Mucosa of stomach (tissue), 1 donor: ENCODE results near the gene SERGEF.

Source experiments
- H3K27me3 ChIP-seq: one replicate; pipeline ENCODE4 v1.7.0; 2013; ENCODE audit warnings: mild to moderate bottlenecking, low read length; ENCODE audit not compliant: control insufficient read depth, insufficient read depth
- H3K36me3 ChIP-seq: one replicate; pipeline ENCODE4 v1.7.0; 2013; ENCODE audit warnings: low read length; ENCODE audit not compliant: control insufficient read depth, insufficient read depth
- H3K4me1 ChIP-seq: one replicate; pipeline ENCODE4 v1.7.0; 2013; ENCODE audit warnings: mild to moderate bottlenecking, low read length; ENCODE audit not compliant: control insufficient read depth, insufficient read depth
- H3K4me3 ChIP-seq: one replicate; pipeline ENCODE4 v1.7.0; 2013; ENCODE audit warnings: low read length
- H3K9ac ChIP-seq: one replicate; pipeline ENCODE4 v1.7.0; 2013; ENCODE audit warnings: mild to moderate bottlenecking, low read length, moderate library complexity
- H3K9me3 ChIP-seq: one replicate; pipeline ENCODE4 v1.7.0; 2013; ENCODE audit warnings: mild to moderate bottlenecking, low read length, moderate library complexity; ENCODE audit not compliant: control insufficient read depth
- donor health status: Pancreatic carcinoma.

SERGEF gene

GRCh38 chr11:17781626-17782025 is 231.2 kb downstream of the SERGEF start:
- Histone ChIP-seq H3K9me3 (no peaks in the 10 kb centered on the region), H3K27me3 (no peaks in the 10 kb centered on the region), H3K9ac (no peak overlapping the region), H3K36me3 (no peaks in the 10 kb centered on the region), H3K4me1 (no peaks in the 10 kb centered on the region), H3K4me3 (no peak overlapping the region)

GRCh38 chr11:17781221-17781620 is 231.6 kb downstream of the SERGEF start:
- Histone ChIP-seq H3K9ac (no peak overlapping the region), H3K4me1 (no peaks in the 10 kb centered on the region), H3K4me3 (no peak overlapping the region), H3K27me3 (no peaks in the 10 kb centered on the region), H3K36me3 (no peaks in the 10 kb centered on the region), H3K9me3 (no peaks in the 10 kb centered on the region)

- no peak overlapping the region for H3K4me3 ChIP-seq
- H3K9ac ChIP-seq: no peak overlapping the region
- H3K9me3 ChIP-seq: no peaks in the 10 kb centered on the region
Measured at GRCh38 chr11:17780668-17781067, 232.2 kb downstream of the SERGEF start.

DNA sequence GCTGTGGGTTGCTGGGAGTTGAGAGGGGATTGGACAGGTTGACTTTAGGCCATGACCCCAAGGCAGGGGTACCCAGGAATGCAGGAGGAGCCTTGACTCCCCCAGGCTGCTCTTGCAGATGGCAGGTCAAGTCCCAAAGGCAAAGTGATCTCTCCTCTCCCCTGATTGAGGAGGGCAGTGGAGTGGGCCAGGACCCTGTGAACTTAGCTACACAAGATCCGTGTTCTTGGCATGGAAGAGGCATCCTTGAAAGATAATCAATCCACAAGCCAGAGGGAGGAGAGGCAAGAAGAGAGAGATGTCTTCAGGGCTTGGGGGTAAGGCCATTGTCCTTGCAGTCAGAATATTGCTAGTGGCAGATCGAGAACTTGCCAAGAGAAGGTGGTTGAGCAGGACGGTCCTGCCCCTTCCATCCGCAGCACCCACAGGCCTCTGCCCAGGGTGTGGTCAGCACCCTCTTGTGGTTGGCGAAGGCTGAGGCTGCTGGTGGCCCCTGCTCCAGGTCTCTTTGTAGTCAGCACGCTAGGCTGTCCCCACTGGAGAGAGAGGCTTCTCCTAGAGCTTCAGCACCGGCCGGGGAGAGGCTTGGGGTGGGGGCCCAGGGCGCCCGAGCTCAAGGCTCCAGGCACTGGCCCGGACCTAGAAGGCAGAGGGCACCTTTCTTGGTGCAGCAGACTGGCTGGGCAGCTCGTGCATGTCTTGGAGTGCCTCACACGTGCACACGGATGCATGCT is 232.8 kb downstream of the SERGEF start:
- H3K36me3 ChIP-seq: no peaks in the 10 kb centered on the region
- no peaks in the 10 kb centered on the region for H3K27me3 ChIP-seq
- H3K9me3 ChIP-seq: no peaks in the 10 kb centered on the region
- H3K9ac ChIP-seq: no peak overlapping the region
- H3K4me3 ChIP-seq: no peak overlapping the region
- H3K4me1 ChIP-seq: no peaks in the 10 kb centered on the region

More at GRCh38 chr11:17780668-17781067, 232.2 kb downstream of the SERGEF start:
- Histone ChIP-seq H3K36me3 (no peaks in the 10 kb centered on the region), H3K27me3 (no peaks in the 10 kb centered on the region), H3K4me1 (no peaks in the 10 kb centered on the region)

DNA sequence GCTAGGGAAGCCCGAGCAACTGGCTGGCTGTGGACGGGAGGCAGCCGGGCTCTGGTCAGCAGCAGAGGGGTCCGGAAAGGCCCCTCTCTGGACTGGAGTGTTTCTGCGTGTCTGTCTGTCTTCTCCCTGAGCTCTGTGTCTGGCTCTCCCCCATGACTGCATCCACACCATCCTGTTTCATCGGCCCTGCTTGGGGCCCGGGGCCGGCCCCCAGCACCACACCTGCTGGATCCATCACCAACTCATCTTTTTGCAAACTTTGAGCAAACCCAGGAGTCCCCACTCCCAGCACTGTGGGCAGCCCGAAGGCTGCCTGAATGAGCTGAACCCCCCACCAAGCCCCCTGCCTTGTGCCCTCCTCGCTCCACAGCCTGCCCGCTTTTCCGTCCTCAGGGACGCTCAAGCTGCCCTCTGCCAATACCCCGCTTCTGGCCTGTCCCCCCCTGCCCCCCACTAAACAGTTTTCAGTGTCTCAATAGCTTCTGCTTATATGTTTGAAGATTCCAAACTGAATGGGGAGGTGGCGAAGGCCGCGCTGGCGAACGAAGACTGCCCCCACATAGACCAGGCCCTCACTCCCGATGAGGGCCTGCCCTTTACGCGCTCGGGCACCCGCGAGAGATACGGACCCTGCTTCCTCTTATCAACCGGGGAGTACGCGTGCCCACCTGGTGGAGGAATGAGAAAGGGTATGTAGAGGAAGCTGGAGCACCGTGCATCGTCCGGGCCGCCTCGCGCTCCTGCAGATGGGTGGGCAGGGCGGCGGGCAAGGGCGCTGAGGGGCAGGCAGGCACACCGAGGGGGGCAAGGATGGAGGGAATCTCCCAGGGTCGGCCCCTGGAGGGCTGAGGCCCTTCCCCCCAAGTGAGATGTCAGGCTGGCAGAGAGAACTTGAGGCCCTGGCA is 233.6 kb downstream of the SERGEF start:
- H3K9me3 ChIP-seq: no peaks in the 10 kb centered on the region
- no peaks in the 10 kb centered on the region for H3K36me3 ChIP-seq
- H3K9ac ChIP-seq: no peak overlapping the region
- H3K27me3 ChIP-seq: no peaks in the 10 kb centered on the region
- no peak overlapping the region for H3K4me3 ChIP-seq
- H3K4me1 ChIP-seq: no peaks in the 10 kb centered on the region

- Histone ChIP-seq H3K9ac (no peak overlapping the region), H3K4me1 (no peaks in the 10 kb centered on the region), H3K27me3 (no peaks in the 10 kb centered on the region), H3K9me3 (no peaks in the 10 kb centered on the region), H3K4me3 (no peak overlapping the region), H3K36me3 (no peaks in the 10 kb centered on the region)
Measured at GRCh38 chr11:17778352-17778751, 234.5 kb downstream of the SERGEF start.

DNA sequence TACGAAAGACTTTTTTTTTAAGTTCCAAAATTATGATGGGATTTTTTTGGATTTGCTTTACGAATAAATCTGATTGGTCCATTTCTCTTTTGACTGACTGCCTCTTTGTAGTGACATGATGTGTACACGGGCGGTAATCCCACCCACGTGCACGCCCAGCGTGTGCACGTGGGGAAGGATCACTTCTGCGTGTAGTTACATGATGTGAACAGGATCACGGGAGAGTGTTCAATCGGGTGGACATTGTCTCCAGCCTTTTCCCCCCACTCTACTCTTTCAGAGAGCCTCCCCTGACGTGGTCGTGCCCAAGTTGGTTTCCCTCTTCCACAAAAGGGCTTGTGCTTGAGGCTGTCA is 235.1 kb downstream of the SERGEF start:
- Histone ChIP-seq H3K4me3 (no peak overlapping the region), H3K4me1 (no peaks in the 10 kb centered on the region), H3K36me3 (no peaks in the 10 kb centered on the region), H3K9me3 (no peaks in the 10 kb centered on the region), H3K9ac (no peak overlapping the region), H3K27me3 (no peaks in the 10 kb centered on the region)

DNA sequence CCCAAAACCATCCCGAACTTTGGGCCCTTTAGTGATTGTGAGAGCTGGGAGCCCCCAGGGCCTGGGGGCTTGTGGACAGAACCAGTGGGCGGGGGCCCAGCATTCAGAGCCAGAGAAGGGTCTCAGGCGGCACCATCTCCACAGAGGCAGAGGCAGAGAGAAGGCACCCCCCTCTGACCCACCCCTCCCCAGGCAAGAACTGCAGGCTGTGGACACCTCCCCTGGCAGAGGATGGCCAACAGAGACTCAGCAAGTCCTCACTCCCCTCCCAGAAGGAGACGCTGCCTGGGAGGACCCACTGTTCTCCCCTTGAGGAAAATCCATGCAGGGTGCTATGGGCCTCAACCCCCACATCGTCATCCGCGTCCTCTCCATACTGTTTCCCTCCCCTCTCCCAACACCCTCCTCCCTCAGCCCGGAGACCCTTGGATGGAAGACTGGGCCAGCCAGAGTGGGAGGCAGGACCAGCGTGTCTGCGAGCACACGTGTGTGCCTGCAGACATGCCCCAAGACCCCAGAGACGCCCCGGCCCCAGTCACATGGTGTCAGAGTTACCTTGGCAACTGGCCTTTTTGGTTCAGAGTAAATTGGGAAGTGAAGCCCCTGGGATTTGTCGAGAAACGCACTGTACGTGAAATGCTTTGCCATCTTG is 235.6 kb downstream of the SERGEF start:
- no peak overlapping the region for H3K9ac ChIP-seq
- H3K27me3 ChIP-seq: no peaks in the 10 kb centered on the region
- H3K4me1 ChIP-seq: no peaks in the 10 kb centered on the region
- no peaks in the 10 kb centered on the region for H3K9me3 ChIP-seq
- H3K36me3 ChIP-seq: no peaks in the 10 kb centered on the region
- H3K4me3 ChIP-seq: no peak overlapping the region

- H3K4me3 ChIP-seq: no peak overlapping the region
- H3K4me1 ChIP-seq: no peaks in the 10 kb centered on the region
- H3K9me3 ChIP-seq: no peaks in the 10 kb centered on the region
- H3K36me3 ChIP-seq: no peaks in the 10 kb centered on the region
- H3K27me3 ChIP-seq: no peaks in the 10 kb centered on the region
- no peak overlapping the region for H3K9ac ChIP-seq
Measured at GRCh38 chr11:17776212-17776875, 236.5 kb downstream of the SERGEF start.

GRCh38 chr11:17775507-17776211 is 237.2 kb downstream of the SERGEF start:
- Histone ChIP-seq H3K27me3 (no peaks in the 10 kb centered on the region), H3K4me1 (peaks cover 5% of the 10 kb centered on the region), H3K36me3 (no peaks in the 10 kb centered on the region), H3K9ac (no peak overlapping the region), H3K9me3 (no peaks in the 10 kb centered on the region), H3K4me3 (no peak overlapping the region)

GRCh38 chr11:17775035-17775348 is 237.9 kb downstream of the SERGEF start:
- no peak overlapping the region for H3K4me3 ChIP-seq
- H3K36me3 ChIP-seq: no peaks in the 10 kb centered on the region
- peaks cover 12% of the 10 kb centered on the region for H3K4me1 ChIP-seq

More at GRCh38 chr11:17775035-17775348, 237.9 kb downstream of the SERGEF start:
- no peaks in the 10 kb centered on the region for H3K27me3 ChIP-seq
- no peaks in the 10 kb centered on the region for H3K9me3 ChIP-seq
- H3K9ac ChIP-seq: no peak overlapping the region
